HFFc6 (cell line): Measurements from ENCODE around the gene SPSB4. TPM values are rescaled to one million over a fixed set of nuclear protein-coding genes. Genes with fewer than 3 reads are reported as not detected.
"Not testable (repeated sequence)": the region's sequence is repeated elsewhere in the genome, so short reads cannot be mapped to it uniquely, and the experiment has no call there.

Source experiments
- DNase-seq: peaks from one replicate; pipeline ENCODE4 v3.0.0-alpha.2; 2018
- H3K27ac Mint-ChIP-seq: 2 replicates; pipeline ENCODE4 v1.8.0; 2020; ENCODE audit warnings: mild to moderate bottlenecking, mixed read lengths
- H3K27me3 Mint-ChIP-seq: 2 replicates; pipeline ENCODE4 v1.8.0; 2021; ENCODE audit warnings: mild to moderate bottlenecking, moderate library complexity, mixed read lengths; ENCODE audit not compliant: insufficient read depth
- H3K36me3 Mint-ChIP-seq: 2 replicates; pipeline ENCODE4 v1.8.0; 2021; ENCODE audit warnings: low read depth, mixed read lengths
- H3K4me1 Mint-ChIP-seq: 2 replicates; pipeline ENCODE4 v1.8.0; 2020; ENCODE audit warnings: low read depth, mixed read lengths
- H3K4me3 Mint-ChIP-seq: 2 replicates; pipeline ENCODE4 v1.8.0; 2020; ENCODE audit warnings: mild to moderate bottlenecking, moderate library complexity, mixed read lengths
- H3K9me3 Mint-ChIP-seq: 2 replicates; pipeline ENCODE4 v1.8.0; 2020; ENCODE audit warnings: mild to moderate bottlenecking, mixed read lengths
- CTCF ChIP-seq: fragments of 200-600 bp; sonication (generic); IDR thresholded peaks from 2 replicates; pipeline ENCODE4 v1.5.0; 2021; ENCODE audit warnings: antibody characterized with exemption, mild to moderate bottlenecking
- total RNA-seq, 6 experiments: library from RNA; stranded (reverse); fragmentation: NEBNext Ultra II Directional; extraction: Animal tissue kit (Norgen Biotek cat#: 25700); gene quantifications; 2 replicates in 1 of 6; 3 replicates in 5 of 6; pipeline ENCODE4 v1.2.3, GENCODE V29; 2021

SPSB4 gene
- total RNA-seq, 6 experiments from 2014 or later = not detected

- TF ChIP-seq CTCF = no peak
- H3K36me3 Mint-ChIP-seq = no peaks in the 10 kb centered on the region
- H3K27ac Mint-ChIP-seq = no peak overlapping the region
- no peaks in the 10 kb centered on the region for H3K4me1 Mint-ChIP-seq
- no peak for DNase-seq
- peaks cover 5% of the 10 kb centered on the region for H3K27me3 Mint-ChIP-seq
- H3K9me3 Mint-ChIP-seq = no peaks in the 10 kb centered on the region
- H3K4me3 Mint-ChIP-seq = no peak overlapping the region
These were observed 64.8 kb downstream of the SPSB4 start for GRCh38 chr3:141115789-141116541.

- Mint-ChIP-seq H3K9me3 (no peaks in the 10 kb centered on the region), H3K27ac (no peak overlapping the region), H3K27me3 (peaks cover 8% of the 10 kb centered on the region), H3K4me3 (no peak overlapping the region), H3K36me3 (no peaks in the 10 kb centered on the region), H3K4me1 (no peaks in the 10 kb centered on the region)
- no peak for DNase-seq
- no peak for TF ChIP-seq CTCF
These were observed 65.6 kb downstream of the SPSB4 start for GRCh38 chr3:141116721-141117120.

GRCh38 chr3:141117982-141118381 is 66.8 kb downstream of the SPSB4 start:
- not testable (repeated sequence) for H3K9me3 Mint-ChIP-seq, H3K36me3 Mint-ChIP-seq, H3K27me3 Mint-ChIP-seq, H3K4me1 Mint-ChIP-seq, DNase-seq, H3K27ac Mint-ChIP-seq, H3K4me3 Mint-ChIP-seq

GRCh38 chr3:141122455-141123030 is 71.4 kb downstream of the SPSB4 start:
- no peak for TF ChIP-seq CTCF
- no peak for DNase-seq
- H3K27ac Mint-ChIP-seq = no peak overlapping the region
- no peaks in the 10 kb centered on the region for H3K4me1 Mint-ChIP-seq
- no peaks in the 10 kb centered on the region for H3K9me3 Mint-ChIP-seq
- H3K36me3 Mint-ChIP-seq = no peaks in the 10 kb centered on the region
- H3K4me3 Mint-ChIP-seq = no peak overlapping the region
- H3K27me3 Mint-ChIP-seq = peaks cover 21% of the 10 kb centered on the region

- Mint-ChIP-seq H3K4me1 (no peaks in the 10 kb centered on the region), H3K27me3 (peaks cover 29% of the 10 kb centered on the region), H3K36me3 (no peaks in the 10 kb centered on the region), H3K27ac (no peak overlapping the region), H3K4me3 (no peak overlapping the region), H3K9me3 (no peaks in the 10 kb centered on the region)
- TF ChIP-seq CTCF = no peak
- DNase-seq = no peak
These were observed 72.7 kb downstream of the SPSB4 start for GRCh38 chr3:141123677-141124410.

- Mint-ChIP-seq H3K4me3 (no peak overlapping the region), H3K4me1 (no peaks in the 10 kb centered on the region), H3K36me3 (no peaks in the 10 kb centered on the region), H3K9me3 (no peaks in the 10 kb centered on the region), H3K27ac (no peak overlapping the region), H3K27me3 (peaks cover 29% of the 10 kb centered on the region)
- no peak for TF ChIP-seq CTCF
- DNase-seq = no peak
These were observed 73.6 kb downstream of the SPSB4 start for GRCh38 chr3:141124715-141125114.
